Immature natural killer cell (primary cell): ENCODE results near the gene LRRC8C. TPM values are rescaled to one million over a fixed set of nuclear protein-coding genes. Genes with fewer than 3 reads are reported as not detected.
A peak's percentile ranks its signal among the peaks of the same experiment; 100 is the strongest.

Experiments used
- DNase-seq, 3 donors: peaks; one replicate each; pipeline ENCODE4 v3.0.0; 2022; ENCODE audit warnings: mixed read lengths in 1 of 3
- H3K27ac Mint-ChIP-seq, 6 donors: one replicate each; pipeline ENCODE4 v1.8.0; 2020; ENCODE audit warnings: mixed read lengths in 6 of 6, mild to moderate bottlenecking in 5 of 6, inconsistent platforms in 4 of 6, moderate library complexity in 3 of 6
- H3K27me3 Mint-ChIP-seq, 3 donors: one replicate each; pipeline ENCODE4 v1.8.0; 2020 to 2021; ENCODE audit warnings: low read depth in 3 of 3, mild to moderate bottlenecking in 3 of 3, mixed read lengths in 3 of 3, moderate library complexity in 3 of 3, inconsistent platforms in 1 of 3
- H3K36me3 Mint-ChIP-seq, 3 donors: one replicate each; pipeline ENCODE4 v1.8.0; 2020; ENCODE audit warnings: mixed read lengths in 3 of 3, inconsistent platforms in 2 of 3, mild to moderate bottlenecking in 2 of 3
- H3K4me1 Mint-ChIP-seq, 2 donors: one replicate each; pipeline ENCODE4 v1.8.0; 2020; ENCODE audit warnings: inconsistent platforms in 2 of 2, mild to moderate bottlenecking in 2 of 2, mixed read lengths in 2 of 2, moderate library complexity in 1 of 2
- H3K4me3 Mint-ChIP-seq, 5 donors: one replicate each; pipeline ENCODE4 v1.8.0; 2020; ENCODE audit warnings: mild to moderate bottlenecking in 5 of 5, mixed read lengths in 5 of 5, inconsistent platforms in 3 of 5, moderate library complexity in 3 of 5
- H3K9me3 Mint-ChIP-seq, 6 donors: one replicate each; pipeline ENCODE4 v1.8.0; 2020; ENCODE audit warnings: mild to moderate bottlenecking in 6 of 6, mixed read lengths in 6 of 6, inconsistent platforms in 4 of 6, moderate library complexity in 3 of 6
- polyA plus RNA-seq, 3 donors: library from polyadenylated mRNA; unstranded; fragments of 300-500 nt; fragmentation: Illumina TruSeq; gene quantifications; one replicate each; pipeline ENCODE4 v1.2.3, GENCODE V29; 2021

Gene LRRC8C
- polyA plus RNA-seq, 3 donors from 2014 or later, result 3.5 to 7.3 (median 4.1) TPM

DNA sequence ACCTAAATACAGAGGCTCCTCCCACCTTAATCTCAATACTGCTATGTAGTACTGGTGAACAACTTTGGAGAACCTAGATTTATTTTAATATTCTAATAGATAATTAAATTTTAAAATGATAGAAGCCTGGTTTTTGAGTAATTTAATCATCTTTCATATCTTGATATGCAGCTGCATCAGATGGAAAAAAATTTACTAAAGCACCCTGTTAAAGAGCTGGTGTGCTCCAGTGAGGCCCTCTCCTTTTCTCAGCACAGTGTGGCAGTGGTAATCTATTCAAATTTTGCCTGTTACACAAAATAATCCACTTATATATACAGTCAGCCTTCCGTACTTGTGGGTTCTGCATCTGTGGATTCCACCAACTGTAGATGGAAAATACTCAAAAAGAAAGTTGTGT, 82.8 kb downstream of the LRRC8C start:
- Mint-ChIP-seq H3K36me3 (peaks cover 17 to 40% (median 26%) of the 10 kb centered on the region in 3 donors), H3K4me1 (peaks cover 22 to 54% of the 10 kb centered on the region in 2 donors), H3K27ac (no peak overlapping the region), H3K27me3 (no peaks in the 10 kb centered on the region), H3K4me3 (no peak overlapping the region), H3K9me3 (no peaks in the 10 kb centered on the region)
- DNase-seq, result no peak

DNA sequence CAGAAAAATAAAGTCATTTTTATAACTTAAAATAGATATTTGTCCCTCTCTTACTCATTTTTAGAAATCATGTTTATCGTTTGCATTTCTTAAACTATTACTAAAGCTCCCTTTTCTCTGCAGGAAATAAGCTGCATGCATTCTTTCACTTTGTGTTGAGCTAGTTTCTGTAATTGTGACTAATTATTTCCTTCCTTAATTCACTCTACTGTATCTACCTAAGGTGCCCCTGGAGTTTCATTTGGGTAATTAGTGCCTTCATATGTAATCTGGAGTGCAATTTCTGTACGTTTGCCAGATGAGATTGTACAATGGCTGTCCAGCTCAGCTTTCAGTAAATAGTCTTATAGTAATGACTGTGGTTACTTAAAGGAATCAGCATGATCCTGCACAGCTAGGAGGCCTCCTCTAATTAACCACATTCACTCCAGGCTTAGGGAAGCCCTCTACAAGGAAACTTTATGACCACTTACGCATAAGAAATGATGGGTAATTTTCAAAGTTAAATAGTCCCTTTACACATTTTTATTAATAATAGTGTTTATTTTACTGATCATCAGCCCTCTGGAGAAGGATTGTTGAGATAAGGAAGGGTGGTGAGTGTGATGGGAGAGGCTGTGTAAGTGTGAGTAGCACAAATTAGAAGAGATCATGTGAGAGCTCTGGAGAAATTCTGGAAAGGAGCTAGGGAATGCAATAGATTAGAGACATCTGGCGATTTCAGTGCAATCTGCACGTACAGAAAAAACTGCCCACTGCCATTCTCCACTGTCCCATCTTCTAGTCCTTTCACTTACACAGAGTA, 86.8 kb downstream of the LRRC8C start:
- H3K27me3 Mint-ChIP-seq, result no peaks in the 10 kb centered on the region
- H3K9me3 Mint-ChIP-seq, result no peaks in the 10 kb centered on the region
- peaks cover 4 to 19% (median 6%) of the 10 kb centered on the region in 3 donors for H3K36me3 Mint-ChIP-seq
- peak; percentile 22 to 47 (median 29) for DNase-seq
- peaks cover 57 to 76% of the 10 kb centered on the region in 2 donors for H3K4me1 Mint-ChIP-seq
- peak overlapping the region; percentile 88 to 97 (median 96) for H3K27ac Mint-ChIP-seq
- H3K4me3 Mint-ChIP-seq, result peak overlapping the region; percentile 55 to 79 (median 73)

DNA sequence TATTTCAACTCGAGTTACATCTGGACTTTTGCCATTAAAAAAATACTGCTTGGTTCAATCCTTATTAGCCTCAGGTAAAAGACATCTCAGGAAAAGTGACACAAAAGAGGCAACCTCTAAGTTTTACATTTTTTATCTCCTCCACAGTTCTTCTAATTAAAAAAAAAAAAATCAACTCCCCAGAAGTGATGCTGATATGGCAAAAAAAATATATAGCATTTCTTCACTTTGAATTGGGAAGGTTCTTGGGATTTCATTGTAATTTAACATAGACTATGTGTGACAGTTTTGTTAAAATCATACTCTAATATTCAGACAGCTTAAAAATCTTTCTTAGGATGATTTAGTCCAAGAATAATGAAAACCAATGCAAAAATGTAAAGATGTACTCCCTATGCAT, 87.9 kb downstream of the LRRC8C start:
- no peaks in the 10 kb centered on the region for H3K9me3 Mint-ChIP-seq
- no peak for DNase-seq
- peaks cover 0 to 11% (median 0%) of the 10 kb centered on the region in 3 donors for H3K36me3 Mint-ChIP-seq
- H3K27me3 Mint-ChIP-seq, result no peaks in the 10 kb centered on the region
- H3K27ac Mint-ChIP-seq, result peak overlapping the region; percentile 80 to 93 (median 90)
- peak overlapping the region; percentile 64 to 79 (median 68) for H3K4me3 Mint-ChIP-seq
- H3K4me1 Mint-ChIP-seq, result peaks cover 68 to 82% of the 10 kb centered on the region in 2 donors

DNA sequence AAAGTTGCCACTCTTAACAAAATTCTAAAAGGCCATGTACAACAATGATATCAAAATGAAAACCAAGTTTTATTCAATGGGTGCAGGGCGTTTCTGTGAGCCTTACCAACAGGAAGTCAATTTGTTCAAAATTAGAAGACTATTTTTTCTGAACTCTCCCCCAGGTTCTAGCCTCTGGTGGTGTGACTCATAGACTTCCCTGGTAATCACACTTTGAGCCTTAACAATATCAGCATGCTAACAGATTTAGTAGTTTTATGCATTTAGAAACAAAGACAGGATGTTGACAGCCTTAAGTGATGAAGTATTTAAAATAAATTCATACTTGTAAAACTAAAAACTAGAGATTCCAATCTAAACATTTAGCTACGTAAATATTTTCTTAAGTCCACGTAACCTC, 88.4 kb downstream of the LRRC8C start:
- H3K4me3 Mint-ChIP-seq, result peak overlapping the region; percentile 64 to 79 (median 68)
- no peaks in the 10 kb centered on the region for H3K9me3 Mint-ChIP-seq
- peak; percentile 60 to 71 (median 62) for DNase-seq
- peaks cover 73 to 88% of the 10 kb centered on the region in 2 donors for H3K4me1 Mint-ChIP-seq
- H3K27me3 Mint-ChIP-seq, result no peaks in the 10 kb centered on the region
- peaks cover 0 to 9% (median 0%) of the 10 kb centered on the region in 3 donors for H3K36me3 Mint-ChIP-seq
- peak overlapping the region; percentile 80 to 93 (median 90) for H3K27ac Mint-ChIP-seq

DNA sequence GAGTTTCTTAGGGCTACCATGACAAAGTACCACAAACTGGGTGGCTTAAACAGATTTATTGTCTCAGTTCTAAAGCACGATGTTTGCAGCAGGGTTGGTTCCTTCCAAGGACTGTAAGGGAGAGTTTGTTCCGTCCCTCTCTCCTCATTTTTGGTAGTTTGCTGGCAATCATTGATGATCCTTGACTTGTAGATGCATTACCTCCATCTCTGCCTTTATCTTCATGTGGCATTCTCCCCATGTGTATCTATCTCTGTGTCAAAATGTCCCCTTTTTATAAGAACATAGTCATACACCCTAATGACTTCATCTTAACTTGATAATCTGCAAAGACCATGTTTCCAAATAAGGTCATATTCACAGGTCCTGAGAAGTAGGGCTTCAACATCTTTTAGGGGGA, 90.2 kb downstream of the LRRC8C start:
- H3K4me1 Mint-ChIP-seq, result peaks cover 82 to 95% of the 10 kb centered on the region in 2 donors
- H3K36me3 Mint-ChIP-seq, result peaks cover 0 to 5% (median 0%) of the 10 kb centered on the region in 3 donors
- DNase-seq, result no peak
- no peaks in the 10 kb centered on the region for H3K9me3 Mint-ChIP-seq
- H3K4me3 Mint-ChIP-seq, result peak overlapping the region in 2 of 5 donors; percentile 0 to 10
- no peaks in the 10 kb centered on the region for H3K27me3 Mint-ChIP-seq
- H3K27ac Mint-ChIP-seq, result peak overlapping the region in 5 of 6 donors; percentile 61 to 71 (median 66)

DNA sequence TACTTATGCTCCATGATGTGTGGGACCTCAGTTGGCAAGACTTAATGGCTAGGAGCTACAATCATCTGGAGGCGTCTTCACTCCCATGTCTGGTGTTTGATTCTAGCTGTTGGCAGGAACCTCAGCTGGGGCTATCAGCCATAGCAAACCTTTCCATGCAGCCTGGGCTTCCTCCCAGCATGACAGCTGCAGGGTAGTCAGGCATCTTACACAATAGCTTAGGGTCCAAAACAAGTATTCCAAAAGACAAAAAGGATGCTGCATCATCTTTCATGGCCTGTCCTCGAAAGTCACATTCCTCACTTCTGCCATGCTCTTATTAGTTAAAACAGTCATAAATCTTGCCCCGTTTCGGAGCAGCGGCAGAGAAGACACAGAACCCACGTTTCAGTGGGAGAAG, 90.9 kb downstream of the LRRC8C start:
- Mint-ChIP-seq H3K27ac (peak overlapping the region; percentile 61 to 83 (median 76)), H3K4me1 (peaks cover 85 to 95% of the 10 kb centered on the region in 2 donors), H3K4me3 (peak overlapping the region in 2 of 5 donors; percentile 3 to 65), H3K9me3 (no peaks in the 10 kb centered on the region), H3K36me3 (peaks cover 0 to 7% (median 3%) of the 10 kb centered on the region in 3 donors), H3K27me3 (no peaks in the 10 kb centered on the region)
- no peak for DNase-seq

DNA sequence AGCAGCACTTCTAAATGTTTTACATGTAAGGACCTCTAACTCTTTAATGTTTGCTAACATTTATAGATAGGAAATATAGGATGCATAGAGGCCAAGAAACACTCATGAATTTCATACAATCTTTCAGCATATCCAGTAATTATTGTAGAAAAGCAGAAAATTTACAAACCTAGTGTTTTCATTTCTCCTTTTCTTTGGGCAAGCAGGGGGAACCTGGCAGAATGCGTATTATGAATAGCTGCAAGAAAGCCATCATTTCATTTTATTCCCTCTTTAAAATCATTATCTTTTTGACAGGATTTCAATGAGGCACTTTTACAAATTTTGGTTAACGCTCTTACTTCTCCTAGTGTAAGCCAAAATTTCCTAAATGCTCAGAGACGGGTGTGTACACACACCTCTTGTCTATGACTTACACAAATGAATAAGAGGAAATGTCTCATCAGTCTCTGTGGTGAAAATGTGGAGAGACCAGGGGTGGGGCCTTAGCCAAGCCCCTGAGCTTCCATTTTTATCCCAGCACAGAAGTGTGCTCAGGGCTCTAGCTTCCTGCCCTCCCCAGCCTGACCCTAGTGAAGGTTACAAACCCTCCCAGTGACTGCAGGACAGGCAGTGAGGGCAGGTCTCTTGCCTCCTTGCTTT, 91.6 kb downstream of the LRRC8C start:
- H3K36me3 Mint-ChIP-seq, result peaks cover 0 to 7% (median 6%) of the 10 kb centered on the region in 3 donors

DNA sequence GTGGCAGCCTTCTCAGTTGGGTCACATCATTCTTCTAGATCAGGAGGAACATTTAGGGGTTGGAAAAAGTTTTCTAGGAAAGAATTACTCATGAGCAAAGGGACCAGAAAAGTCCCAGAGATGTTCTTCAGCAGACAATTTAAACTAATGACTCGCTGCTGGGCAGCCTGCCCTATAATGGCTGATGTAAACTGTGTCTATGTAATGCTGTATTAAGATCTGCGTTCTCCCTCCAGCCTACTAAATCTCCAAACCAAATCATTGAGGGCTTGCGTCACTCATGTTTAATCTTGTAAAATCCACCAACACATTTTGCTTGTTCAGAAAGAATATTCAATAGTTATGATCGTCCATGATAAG, 92.1 kb downstream of the LRRC8C start:
- Mint-ChIP-seq H3K27me3 (no peaks in the 10 kb centered on the region), H3K27ac (peak overlapping the region; percentile 61 to 83 (median 76)), H3K9me3 (no peaks in the 10 kb centered on the region), H3K4me1 (peaks cover 76 to 87% of the 10 kb centered on the region in 2 donors), H3K36me3 (peaks cover 0 to 7% (median 6%) of the 10 kb centered on the region in 3 donors), H3K4me3 (peak overlapping the region in 4 of 5 donors; percentile 47 to 71 (median 57))
- DNase-seq, result no peak

More for the DNA sequence above, 91.6 kb downstream of the LRRC8C start:
- H3K4me1 Mint-ChIP-seq, result peaks cover 81 to 92% of the 10 kb centered on the region in 2 donors
- H3K4me3 Mint-ChIP-seq, result peak overlapping the region; percentile 19 to 71 (median 49)
- H3K27ac Mint-ChIP-seq, result peak overlapping the region; percentile 61 to 83 (median 76)
- H3K27me3 Mint-ChIP-seq, result no peaks in the 10 kb centered on the region
- peak in 1 of 3 donors; percentile 23 for DNase-seq
- H3K9me3 Mint-ChIP-seq, result no peaks in the 10 kb centered on the region

DNA sequence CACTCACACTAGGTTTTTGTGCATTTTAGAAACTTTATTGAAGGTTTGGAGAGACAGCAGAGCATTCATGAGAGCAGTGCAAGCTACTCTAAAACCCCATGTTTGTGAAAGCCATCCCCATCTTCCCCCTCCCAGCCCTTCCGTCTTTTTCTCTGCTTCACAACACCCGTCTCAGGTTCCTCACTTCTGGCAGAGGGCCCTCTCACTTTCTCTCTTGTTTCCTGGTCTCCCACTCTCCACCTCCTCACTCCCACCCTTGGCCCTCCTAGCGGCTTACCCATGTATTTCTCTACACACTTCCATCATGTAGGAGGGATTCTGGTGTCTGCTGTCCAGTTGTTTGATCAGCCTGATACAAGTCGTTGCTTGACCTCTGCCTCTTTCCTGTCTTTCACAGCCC, 92.7 kb downstream of the LRRC8C start:
- peak overlapping the region in 1 of 5 donors; percentile 64 for H3K4me3 Mint-ChIP-seq
- H3K4me1 Mint-ChIP-seq, result peaks cover 69 to 80% of the 10 kb centered on the region in 2 donors
- peaks cover 0 to 7% (median 6%) of the 10 kb centered on the region in 3 donors for H3K36me3 Mint-ChIP-seq
- peak overlapping the region; percentile 42 to 83 (median 66) for H3K27ac Mint-ChIP-seq
- H3K27me3 Mint-ChIP-seq, result no peaks in the 10 kb centered on the region
- H3K9me3 Mint-ChIP-seq, result no peaks in the 10 kb centered on the region
- DNase-seq, result no peak

DNA sequence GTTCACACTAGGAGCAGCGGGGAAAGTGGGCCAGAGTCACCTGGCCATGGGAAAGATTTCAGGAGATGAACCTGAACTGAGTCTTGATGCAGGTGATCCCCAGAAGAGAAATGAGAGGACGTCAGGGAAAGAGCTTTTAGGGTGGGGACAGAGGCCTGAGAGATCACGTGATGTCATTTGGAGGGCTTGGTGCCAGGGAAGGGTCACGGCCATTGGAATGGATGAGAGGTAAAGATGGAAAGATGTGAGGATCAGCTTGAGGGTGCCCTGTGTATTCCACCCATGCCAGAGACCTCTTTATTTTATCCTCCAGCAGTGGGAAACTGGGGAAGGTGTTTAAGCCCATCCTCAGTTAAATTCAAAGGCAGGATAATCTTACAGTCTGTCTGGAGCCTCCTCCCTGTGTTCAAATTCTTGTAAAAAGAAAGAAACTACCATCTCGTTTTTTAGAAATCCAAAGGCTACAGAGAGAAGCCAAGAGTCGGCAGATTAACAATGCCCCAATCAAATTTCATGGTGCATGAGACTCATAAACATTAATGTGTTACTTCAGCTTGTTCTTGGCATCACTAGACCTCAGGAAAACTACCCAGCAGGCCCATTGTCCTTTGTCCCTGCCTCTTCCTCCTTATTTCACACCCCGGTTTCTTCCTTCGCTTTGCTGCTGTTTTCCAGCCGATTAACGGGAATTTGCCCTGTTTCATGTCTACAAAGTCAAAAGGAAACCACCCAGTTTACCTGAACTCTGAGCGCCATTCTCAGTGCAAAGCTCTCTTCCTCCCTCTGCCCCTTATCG, 94.8 kb downstream of the LRRC8C start:
- Mint-ChIP-seq H3K9me3 (no peaks in the 10 kb centered on the region), H3K27ac (peak overlapping the region in 2 of 6 donors; percentile 59 to 73), H3K36me3 (peaks cover 0 to 14% (median 7%) of the 10 kb centered on the region in 3 donors), H3K4me1 (peaks cover 59 to 67% of the 10 kb centered on the region in 2 donors), H3K4me3 (no peak overlapping the region), H3K27me3 (no peaks in the 10 kb centered on the region)
- no peak for DNase-seq

DNA sequence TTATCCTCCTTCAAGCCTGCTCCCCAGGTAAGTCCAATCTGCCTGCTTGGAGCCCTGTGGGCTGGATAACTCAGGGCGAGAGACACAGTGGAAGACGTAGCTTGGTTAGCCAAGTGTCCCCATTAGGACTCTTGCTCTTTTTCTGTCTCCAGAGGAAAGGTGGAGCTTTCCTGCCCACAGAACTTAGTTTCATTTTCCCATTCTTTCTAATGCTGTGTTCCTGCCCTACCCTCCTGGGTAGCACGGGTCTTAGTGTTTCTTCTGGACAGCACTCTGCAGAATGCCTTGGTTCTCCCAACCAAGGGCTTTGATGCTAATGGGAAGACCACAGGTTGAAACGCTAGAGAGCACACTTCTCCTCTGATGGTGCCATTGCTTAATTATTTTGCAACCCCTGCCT, 95.5 kb downstream of the LRRC8C start:
- peaks cover 54 to 63% of the 10 kb centered on the region in 2 donors for H3K4me1 Mint-ChIP-seq
- no peak overlapping the region for H3K4me3 Mint-ChIP-seq
- peaks cover 0 to 14% (median 7%) of the 10 kb centered on the region in 3 donors for H3K36me3 Mint-ChIP-seq
- H3K27ac Mint-ChIP-seq, result peak overlapping the region in 1 of 6 donors; percentile 73
- DNase-seq, result no peak
- no peaks in the 10 kb centered on the region for H3K9me3 Mint-ChIP-seq
- H3K27me3 Mint-ChIP-seq, result no peaks in the 10 kb centered on the region

DNA sequence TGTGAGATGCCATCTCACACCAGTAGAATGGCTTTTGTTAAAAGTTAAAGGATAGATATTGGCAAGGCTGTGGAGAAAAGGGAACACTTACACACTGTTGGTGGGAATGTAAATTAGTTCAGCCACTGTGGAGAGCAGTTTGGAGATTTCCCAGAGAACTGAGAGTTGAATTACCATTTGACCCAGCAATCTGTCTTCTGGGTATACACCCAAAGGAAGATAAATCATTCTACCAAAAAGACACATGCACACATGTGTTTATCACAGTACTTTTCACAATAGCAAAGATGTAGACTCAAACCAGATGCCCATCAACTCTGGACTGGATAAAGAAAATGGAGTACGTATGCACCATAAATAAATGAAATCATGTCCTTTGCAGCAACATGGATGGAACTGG, 99.3 kb downstream of the LRRC8C start:
- Mint-ChIP-seq H3K27me3 (peaks cover 0 to 2% (median 0%) of the 10 kb centered on the region in 3 donors), H3K4me3 (no peak overlapping the region), H3K9me3 (no peaks in the 10 kb centered on the region), H3K36me3 (peaks cover 0 to 14% (median 7%) of the 10 kb centered on the region in 3 donors), H3K4me1 (peaks cover 21 to 27% of the 10 kb centered on the region in 2 donors), H3K27ac (peak overlapping the region in 2 of 6 donors; percentile 2 to 18)
- DNase-seq, result no peak

DNA sequence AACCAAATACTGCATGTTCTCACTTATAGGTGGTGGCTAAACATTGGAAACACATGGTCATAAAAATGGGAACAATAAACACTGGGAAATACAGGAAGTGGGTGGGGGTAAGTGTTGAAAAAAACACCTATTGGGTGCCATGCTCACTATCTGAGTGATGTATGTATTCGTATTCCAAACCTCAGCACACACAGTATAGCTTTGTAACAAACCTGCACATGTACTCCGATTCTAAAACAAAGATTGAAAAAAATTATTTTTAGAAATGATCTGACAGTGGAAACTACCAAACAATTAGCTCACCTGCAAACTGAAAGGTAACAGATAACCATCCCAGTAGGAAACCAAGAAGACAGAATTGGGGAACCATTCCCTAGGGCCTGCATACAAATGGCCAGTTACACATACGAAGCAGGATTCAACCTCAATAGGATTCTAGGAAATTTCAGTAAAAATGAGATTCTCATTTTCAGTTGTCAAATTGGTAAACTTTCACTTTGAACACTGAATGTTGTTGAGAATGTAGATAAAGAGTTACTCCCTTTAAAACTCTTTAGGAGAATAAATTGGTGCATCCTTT, 99.8 kb downstream of the LRRC8C start:
- Mint-ChIP-seq H3K27ac (peak overlapping the region in 1 of 6 donors; percentile 18), H3K27me3 (peaks cover 0 to 2% (median under 1%) of the 10 kb centered on the region in 3 donors), H3K9me3 (no peaks in the 10 kb centered on the region), H3K36me3 (peaks cover 0 to 14% (median 5%) of the 10 kb centered on the region in 3 donors), H3K4me1 (peaks cover 17 to 22% of the 10 kb centered on the region in 2 donors), H3K4me3 (no peak overlapping the region)
- DNase-seq, result no peak
